Measurements from ENCODE around the gene TENM3. TPM values are rescaled to one million over a fixed set of nuclear protein-coding genes. Genes with fewer than 3 reads are reported as not detected.

The TENM3 gene
- polyA plus RNA-seq, 1 experiment: 54.9 TPM

DNA sequence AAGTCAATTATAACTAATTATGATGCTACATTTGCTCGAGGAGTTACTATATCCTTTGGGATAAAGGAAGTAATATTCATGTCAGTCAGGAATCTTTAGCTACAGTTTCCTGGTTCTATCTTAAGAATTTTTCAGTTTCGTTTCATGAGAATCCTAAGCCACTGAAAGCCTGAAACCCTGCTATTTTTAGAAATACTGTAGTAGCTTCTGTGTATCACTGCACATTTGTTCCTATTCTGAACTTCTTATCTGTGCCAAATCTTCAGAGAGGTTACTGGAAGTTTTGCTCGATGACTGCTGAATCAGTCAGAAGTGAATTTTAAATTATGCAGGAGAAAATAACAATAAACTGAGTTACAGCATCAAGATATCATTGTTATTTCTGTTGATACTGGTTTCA, 249.2 kb downstream of the TENM3 start:
- CTCF ChIA-PET: no interaction called here

DNA sequence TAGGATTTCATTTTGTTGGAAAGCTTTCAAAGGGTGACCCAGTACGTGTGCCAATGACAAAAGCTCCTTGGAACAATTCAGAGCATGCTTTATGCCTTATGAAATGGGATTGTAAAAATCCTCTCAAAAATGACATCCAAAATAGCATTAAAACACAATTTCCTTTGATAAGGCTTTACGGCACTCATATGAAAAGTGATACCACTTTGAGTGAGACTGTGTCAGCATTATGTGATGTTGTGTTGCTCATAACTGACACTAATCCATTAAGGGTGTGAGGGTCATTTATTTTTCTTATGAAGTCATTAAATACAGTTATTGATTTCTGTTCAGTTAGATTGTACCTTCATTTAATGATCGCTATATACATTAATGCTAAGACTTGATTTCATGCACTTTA, 250.2 kb downstream of the TENM3 start:
- TF ChIP-seq, protein P1, sequence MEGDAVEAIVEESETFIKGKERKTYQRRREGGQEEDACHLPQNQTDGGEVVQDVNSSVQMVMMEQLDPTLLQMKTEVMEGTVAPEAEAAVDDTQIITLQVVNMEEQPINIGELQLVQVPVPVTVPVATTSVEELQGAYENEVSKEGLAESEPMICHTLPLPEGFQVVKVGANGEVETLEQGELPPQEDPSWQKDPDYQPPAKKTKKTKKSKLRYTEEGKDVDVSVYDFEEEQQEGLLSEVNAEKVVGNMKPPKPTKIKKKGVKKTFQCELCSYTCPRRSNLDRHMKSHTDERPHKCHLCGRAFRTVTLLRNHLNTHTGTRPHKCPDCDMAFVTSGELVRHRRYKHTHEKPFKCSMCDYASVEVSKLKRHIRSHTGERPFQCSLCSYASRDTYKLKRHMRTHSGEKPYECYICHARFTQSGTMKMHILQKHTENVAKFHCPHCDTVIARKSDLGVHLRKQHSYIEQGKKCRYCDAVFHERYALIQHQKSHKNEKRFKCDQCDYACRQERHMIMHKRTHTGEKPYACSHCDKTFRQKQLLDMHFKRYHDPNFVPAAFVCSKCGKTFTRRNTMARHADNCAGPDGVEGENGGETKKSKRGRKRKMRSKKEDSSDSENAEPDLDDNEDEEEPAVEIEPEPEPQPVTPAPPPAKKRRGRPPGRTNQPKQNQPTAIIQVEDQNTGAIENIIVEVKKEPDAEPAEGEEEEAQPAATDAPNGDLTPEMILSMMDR (IDR thresholded peaks at IDR 0.05; ENCODE audit: low read depth, low read length): no peak
- Histone ChIP-seq H3K4me3 (ENCODE audit: low read depth, low read length) (no peak overlapping the region), H3K9me3 (ENCODE audit: control insufficient read depth, insufficient read depth, low read length) (no peaks in the 10 kb centered on the region; the same call in 1 of the 2 replicates), H3K27ac (ENCODE audit: low read depth, low read length) (no peak overlapping the region), H3K27me3 (ENCODE audit: control insufficient read depth, insufficient read depth, low read length) (no peaks in the 10 kb centered on the region)
- DNase-seq (ENCODE audit: low read depth, low spot score): no peak
- ChIA-PET POLR2A (no interaction called here), CTCF (no interaction called here)

More for the DNA sequence above, 249.2 kb downstream of the TENM3 start:
- POLR2A ChIA-PET: interaction anchor here (0.7 kb wide), 1 partner anchor 880 kb away, joined by 3 read pairs; no protein-coding TSS in a partner anchor
- Histone ChIP-seq H3K9me3 (ENCODE audit: control insufficient read depth, insufficient read depth, low read length) (no peaks in the 10 kb centered on the region; the same call in 1 of the 2 replicates), H3K27me3 (ENCODE audit: control insufficient read depth, insufficient read depth, low read length) (no peaks in the 10 kb centered on the region), H3K4me3 (ENCODE audit: low read depth, low read length) (peak overlapping the region; percentile 41), H3K27ac (ENCODE audit: low read depth, low read length) (no peak overlapping the region)
- DNase-seq (ENCODE audit: low read depth, low spot score): peak; percentile 8
- TF ChIP-seq, protein P1 (IDR thresholded peaks at IDR 0.05; ENCODE audit: low read depth, low read length): no peak

DNA sequence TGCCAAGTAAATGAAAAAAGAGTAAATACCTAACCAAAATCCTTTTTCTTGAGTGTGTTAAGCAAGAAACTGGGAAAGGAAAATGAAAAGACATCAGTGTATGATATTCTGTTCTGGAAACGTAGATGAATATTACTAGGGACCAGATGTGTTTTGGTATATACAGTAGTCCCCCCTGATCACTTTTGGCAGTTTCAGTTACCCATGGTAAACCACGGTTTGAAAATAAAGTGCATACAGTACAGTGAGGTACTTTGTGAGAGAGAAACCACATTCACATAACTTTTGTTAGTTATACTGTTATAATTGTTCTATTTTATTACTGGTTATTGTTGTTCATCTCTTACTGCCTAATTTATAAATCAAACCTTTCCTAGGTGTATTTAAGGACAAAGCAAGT, 250.9 kb downstream of the TENM3 start:
- no peaks in the 10 kb centered on the region; the same call in 1 of the 2 replicates for H3K9me3 ChIP-seq (ENCODE audit: control insufficient read depth, insufficient read depth, low read length)
- TF ChIP-seq, protein P1 (IDR thresholded peaks at IDR 0.05; ENCODE audit: low read depth, low read length): no peak
- no peak overlapping the region for H3K4me3 ChIP-seq (ENCODE audit: low read depth, low read length)
- CTCF ChIA-PET: no interaction called here
- POLR2A ChIA-PET: no interaction called here
- H3K27ac ChIP-seq (ENCODE audit: low read depth, low read length): no peak overlapping the region
- DNase-seq (ENCODE audit: low read depth, low spot score): no peak
- H3K27me3 ChIP-seq (ENCODE audit: control insufficient read depth, insufficient read depth, low read length): no peaks in the 10 kb centered on the region

DNA sequence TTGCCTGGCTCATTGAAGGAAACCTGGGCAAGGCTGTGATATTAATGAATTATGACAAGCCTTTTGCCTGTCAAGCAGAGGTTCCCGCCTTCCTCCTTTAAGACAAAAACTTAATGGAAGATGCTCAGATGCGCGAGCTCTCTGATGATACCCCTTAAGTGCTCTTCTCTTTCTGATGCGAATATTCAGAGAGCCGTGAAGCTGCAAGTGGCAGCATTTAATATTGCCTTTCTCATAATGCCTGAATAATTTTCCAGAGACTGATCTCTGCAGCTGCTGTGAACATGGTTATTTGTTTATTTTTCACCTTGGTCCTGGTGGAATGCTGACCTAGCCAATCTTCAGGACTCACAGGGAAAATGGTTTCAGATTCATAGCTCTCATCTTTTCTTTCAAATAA, 251.8 kb downstream of the TENM3 start:
- POLR2A ChIA-PET: no interaction called here

More for the DNA sequence above, 251.8 kb downstream of the TENM3 start:
- TF ChIP-seq, protein P1 (IDR thresholded peaks at IDR 0.05; ENCODE audit: low read depth, low read length): no peak
- no peaks in the 10 kb centered on the region; the same call in 1 of the 2 replicates for H3K9me3 ChIP-seq (ENCODE audit: control insufficient read depth, insufficient read depth, low read length)
- no peak overlapping the region for H3K27ac ChIP-seq (ENCODE audit: low read depth, low read length)
- CTCF ChIA-PET: interaction anchor here (0.6 to 1.2 kb wide), 2 partner anchors 65 to 311 kb away, joined by 3 to 4 read pairs; no protein-coding TSS in a partner anchor
- DNase-seq (ENCODE audit: low read depth, low spot score): no peak
- no peak overlapping the region for H3K4me3 ChIP-seq (ENCODE audit: low read depth, low read length)
- no peaks in the 10 kb centered on the region for H3K27me3 ChIP-seq (ENCODE audit: control insufficient read depth, insufficient read depth, low read length)
